ENCODE measurements around the gene LGALS16. TPM values are rescaled to one million over a fixed set of nuclear protein-coding genes. Genes with fewer than 3 reads are reported as not detected.

Gene LGALS16
- polyA plus RNA-seq, 2 of the 4 experiments (the other 2 are of a cell fraction), result not detected

GRCh38 chr19:39643591-39643990, 12.1 kb upstream of the LGALS16 start:
- TF ChIP-seq MYC (IDR thresholded peaks at IDR 0.05; ENCODE audit: borderline replicate concordance, low read length), result no peak
- TF ChIP-seq FOSL2 (IDR thresholded peaks at IDR 0.05), result no peak
- TF ChIP-seq FOSL2 (CRISPR knock-in tag; IDR thresholded peaks at IDR 0.05), result no peak
- no peak for TF ChIP-seq CBX8 (IDR thresholded peaks at IDR 0.05)
- TF ChIP-seq, protein P1, sequence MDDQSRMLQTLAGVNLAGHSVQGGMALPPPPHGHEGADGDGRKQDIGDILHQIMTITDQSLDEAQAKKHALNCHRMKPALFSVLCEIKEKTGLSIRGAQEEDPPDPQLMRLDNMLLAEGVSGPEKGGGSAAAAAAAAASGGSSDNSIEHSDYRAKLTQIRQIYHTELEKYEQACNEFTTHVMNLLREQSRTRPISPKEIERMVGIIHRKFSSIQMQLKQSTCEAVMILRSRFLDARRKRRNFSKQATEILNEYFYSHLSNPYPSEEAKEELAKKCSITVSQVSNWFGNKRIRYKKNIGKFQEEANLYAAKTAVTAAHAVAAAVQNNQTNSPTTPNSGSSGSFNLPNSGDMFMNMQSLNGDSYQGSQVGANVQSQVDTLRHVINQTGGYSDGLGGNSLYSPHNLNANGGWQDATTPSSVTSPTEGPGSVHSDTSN (IDR thresholded peaks at IDR 0.05), result no peak
- no peak for TF ChIP-seq POLR2A (IDR thresholded peaks at IDR 0.05; ENCODE audit: low read length)
- TF ChIP-seq PHF8 (IDR thresholded peaks at IDR 0.05; ENCODE audit: borderline replicate concordance, low read depth), result no peak
- TF ChIP-seq HEYL (CRISPR knock-in tag; IDR thresholded peaks at IDR 0.05), result no peak
- no peak for TF ChIP-seq RNF2 (IDR thresholded peaks at IDR 0.05; ENCODE audit: borderline replicate concordance, low read depth)
- TF ChIP-seq RFX5 (IDR thresholded peaks at IDR 0.05), result no peak
- H3K27ac ChIP-seq, result no peak overlapping the region
- FAIRE-seq, result peak; percentile 79
- ATAC-seq, result no peak
- 5% methylated on average over 5 of the region's 5 CpGs for WGBS (ENCODE audit: missing lambda C conversion rate)
- no peak overlapping the region for H3K4me3 ChIP-seq
- no peak for DNase-seq (ENCODE audit: low read depth in 1 of 2, low spot score in 1 of 2)
- H3K9me3 ChIP-seq, result no peaks in the 10 kb centered on the region
- H3K4me2 ChIP-seq, result no peak overlapping the region
- ChIA-PET CTCF (interaction anchor here (0.7 to 1.0 kb wide), 2 partner anchors 14 to 92 kb away, joined by 3 read pairs; no protein-coding TSS in a partner anchor), POLR2A (no interaction called here)
- H3K4me1 ChIP-seq, result peaks cover 11% of the 10 kb centered on the region; the same call in 2 of the 3 replicates

DNA sequence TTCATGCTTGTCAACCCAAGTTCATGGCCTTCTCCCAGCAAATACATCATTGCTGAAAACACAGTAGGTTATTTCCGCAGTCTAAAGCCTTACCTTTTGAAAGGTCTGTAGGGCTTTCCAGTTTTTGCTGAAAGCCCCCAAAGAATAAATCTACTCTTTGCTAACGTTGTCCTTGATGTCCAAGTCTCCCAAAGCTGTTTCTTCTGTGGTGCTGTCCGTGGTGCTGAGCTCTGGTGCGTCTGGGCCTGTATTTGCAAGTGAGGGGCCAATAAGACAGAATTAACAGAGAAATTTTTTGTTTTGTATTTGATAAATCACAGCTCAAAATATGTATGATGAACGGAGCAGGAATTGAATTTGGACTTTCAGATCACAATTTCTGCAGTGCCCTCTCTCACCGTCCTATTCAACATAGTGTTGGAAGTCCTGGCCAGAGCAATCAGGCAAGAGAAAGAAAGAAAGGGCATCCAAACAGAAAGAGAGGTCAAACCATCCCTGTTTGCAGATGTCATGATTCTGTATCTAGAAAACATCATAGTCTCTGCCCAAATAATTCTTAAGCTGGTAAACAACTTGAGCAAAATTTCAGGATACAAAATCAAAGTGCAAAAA, 9.8 kb upstream of the LGALS16 start:
- Histone ChIP-seq H3K27ac (no peak overlapping the region), H3K4me1 (peaks cover 11% of the 10 kb centered on the region; the same call in 2 of the 3 replicates), H3K4me2 (no peak overlapping the region), H3K9me3 (0 out of 3 replicates have a peak, but pooled peaks cover 2% of the 10 kb centered on the region), H3K4me3 (no peak overlapping the region)
- CTCF ChIA-PET, result interaction anchor here (1.0 to 1.8 kb wide), 9 partner anchors 9 to 171 kb away, joined by 3 to 5 read pairs (median 4); partner anchors contain the start of genes EID2B and LGALS16
- POLR2A ChIA-PET, result no interaction called here
- WGBS (ENCODE audit: missing lambda C conversion rate), result 12% methylated on average over 6 of the region's 6 CpGs
- ATAC-seq (no peak), FAIRE-seq (no peak), DNase-seq (ENCODE audit: low read depth in 1 of 2, low spot score in 1 of 2) (no peak)
- peak; percentile 98 for TF ChIP-seq REST (IDR thresholded peaks at IDR 0.05)
- TF ChIP-seq NFE2L2 (conservative IDR thresholded peaks at IDR 0.05; ENCODE audit: low read length), result no peak
- TF ChIP-seq HOXB5 (CRISPR knock-in tag; IDR thresholded peaks at IDR 0.05), result 0 out of 2 replicates have a peak, but pooled peaks have one; percentile 17
- TF ChIP-seq EHMT2 (IDR thresholded peaks at IDR 0.05; ENCODE audit: low read depth), result peak; percentile 98
- TF ChIP-seq FOXS1 (CRISPR knock-in tag; IDR thresholded peaks at IDR 0.05), result no peak

GRCh38 chr19:39647918-39648317, 7.8 kb upstream of the LGALS16 start:
- ATAC-seq (no peak), FAIRE-seq (no peak), DNase-seq (ENCODE audit: low read depth in 1 of 2, low spot score in 1 of 2) (no peak)
- Histone ChIP-seq H3K4me2 (no peak overlapping the region), H3K4me3 (no peak overlapping the region), H3K4me1 (no peaks in the 10 kb centered on the region), H3K27ac (no peak overlapping the region), H3K9me3 (0 out of 3 replicates have a peak, but pooled peaks cover 2% of the 10 kb centered on the region)
- under 1% methylated on average over 3 of the region's 3 CpGs for WGBS (ENCODE audit: missing lambda C conversion rate)
- CTCF ChIA-PET, result interaction anchor here (0.9 to 5.9 kb wide), 5 partner anchors 21 to 323 kb away, joined by 3 to 37 read pairs (median 3); partner anchors contain the start of gene PSMC4
- TF ChIP-seq REST (IDR thresholded peaks at IDR 0.05) (peak; percentile 49; the same call in 1 of the 2 replicates), HOXB13 (CRISPR knock-in tag; IDR thresholded peaks at IDR 0.05; ENCODE audit: low read depth) (no peak)
- POLR2A ChIA-PET, result no interaction called here
